ENCODE measurements around the gene OR2H1.

Gene OR2H1

GRCh38 chr6:29486577-29486976, 29.6 kb downstream of the OR2H1 start:
- no peak for DNase-seq

GRCh38 chr6:29487131-29487530, 30.2 kb downstream of the OR2H1 start:
- DNase-seq, result no peak

GRCh38 chr6:29487660-29488059, 30.7 kb downstream of the OR2H1 start, which contains the start of gene MAS1L:
TSS of gene MAS1L (minus strand) at chr6:29487956. CDS start at chr6:29487902, 54 bp downstream.
- no peak for DNase-seq

GRCh38 chr6:29488874-29489273, 31.9 kb downstream of the OR2H1 start:
- no peak for DNase-seq

GRCh38 chr6:29489286-29489685, 32.3 kb downstream of the OR2H1 start:
- DNase-seq, result no peak

- DNase-seq, result no peak
Observed at GRCh38 chr6:29490055-29490454, 33.1 kb downstream of the OR2H1 start.

- no peak for DNase-seq
Observed at GRCh38 chr6:29490552-29490951, 33.6 kb downstream of the OR2H1 start.

- DNase-seq, result no peak
Observed at GRCh38 chr6:29491574-29491973, 34.6 kb downstream of the OR2H1 start.

GRCh38 chr6:29493261-29493660, 36.3 kb downstream of the OR2H1 start:
- no peak for DNase-seq

- no peak for DNase-seq
Observed at GRCh38 chr6:29494131-29494530, 37.2 kb downstream of the OR2H1 start.

GRCh38 chr6:29495571-29495970, 38.6 kb downstream of the OR2H1 start:
- no peak for DNase-seq

GRCh38 chr6:29496961-29497360, 40.0 kb downstream of the OR2H1 start:
- no peak for DNase-seq

GRCh38 chr6:29499704-29500103, 42.7 kb downstream of the OR2H1 start:
- no peak for DNase-seq

- DNase-seq, result no peak
Observed at GRCh38 chr6:29500594-29500993, 43.6 kb downstream of the OR2H1 start.

- no peak for DNase-seq
Observed at GRCh38 chr6:29501106-29501505, 44.2 kb downstream of the OR2H1 start.

GRCh38 chr6:29502181-29502580, 45.2 kb downstream of the OR2H1 start:
- DNase-seq, result no peak

- DNase-seq, result no peak
Observed at GRCh38 chr6:29502597-29502996, 45.6 kb downstream of the OR2H1 start.

- DNase-seq, result no peak
Observed at GRCh38 chr6:29504961-29505360, 48.0 kb downstream of the OR2H1 start.

GRCh38 chr6:29505808-29506207, 48.9 kb downstream of the OR2H1 start:
- no peak for DNase-seq

GRCh38 chr6:29506446-29507067, 49.6 kb downstream of the OR2H1 start:
- no peak for DNase-seq

GRCh38 chr6:29507319-29507718, 50.4 kb downstream of the OR2H1 start:
- DNase-seq, result no peak

GRCh38 chr6:29509239-29509638, 52.3 kb downstream of the OR2H1 start:
- no peak for DNase-seq

- DNase-seq, result no peak
Observed at GRCh38 chr6:29509711-29510110, 52.8 kb downstream of the OR2H1 start.

- DNase-seq, result no peak
Observed at GRCh38 chr6:29510202-29510601, 53.2 kb downstream of the OR2H1 start.

- no peak for DNase-seq
Observed at GRCh38 chr6:29510746-29511300, 53.9 kb downstream of the OR2H1 start.

Measured in activated CD4-positive, CD25-positive, alpha-beta regulatory T cell (primary cell).